ENCODE results near the gene WNT10A.
A peak's percentile ranks its signal among the peaks of the same experiment; 100 is the strongest.
"Not testable (repeated sequence)": the region's sequence is repeated elsewhere in the genome, so short reads cannot be mapped to it uniquely, and the experiment has no call there.

WNT10A gene

DNA sequence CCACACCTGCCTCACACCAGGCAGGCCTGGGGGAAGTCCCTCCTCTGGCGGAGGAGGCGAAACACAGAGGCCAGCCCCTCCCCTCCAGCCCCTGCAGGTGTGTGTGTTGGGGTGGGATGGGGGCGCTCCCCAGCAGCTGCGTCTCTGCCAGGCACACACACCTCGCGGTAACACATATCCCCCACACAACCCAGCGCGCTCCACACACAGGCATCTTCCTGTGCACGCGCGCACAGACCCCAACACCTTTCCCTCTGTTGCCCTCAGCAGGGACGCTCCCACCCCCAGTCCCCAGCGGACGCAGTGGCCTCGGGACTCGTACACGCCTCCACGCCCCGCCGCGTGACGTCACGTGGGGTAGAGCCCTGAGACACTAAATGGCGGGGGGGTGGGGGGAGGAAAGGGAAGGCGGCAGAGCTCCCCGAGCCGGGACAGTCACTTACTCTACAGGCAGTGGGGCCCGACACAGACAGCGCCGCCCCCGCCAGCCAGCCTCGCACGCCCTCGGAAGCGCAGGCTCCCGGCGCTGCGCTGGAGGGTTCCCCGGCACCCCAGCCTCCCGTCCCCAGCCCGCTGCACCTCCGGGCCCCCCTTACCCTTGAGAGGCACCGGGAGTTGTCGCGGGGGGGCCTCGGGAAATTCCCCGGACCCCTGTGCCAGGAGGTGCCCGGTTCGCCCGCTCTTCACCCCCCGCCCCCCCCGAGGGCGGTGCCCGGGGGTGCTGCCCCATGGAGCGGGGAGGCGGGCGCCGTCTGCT, at the start of gene WNT10A:
WNT10A (plus strand) TSS at position 751 of the 757 bp plus-strand sequence. CDS start 144 bp downstream, outside the sequence.
- DNase-seq = no peak

DNA sequence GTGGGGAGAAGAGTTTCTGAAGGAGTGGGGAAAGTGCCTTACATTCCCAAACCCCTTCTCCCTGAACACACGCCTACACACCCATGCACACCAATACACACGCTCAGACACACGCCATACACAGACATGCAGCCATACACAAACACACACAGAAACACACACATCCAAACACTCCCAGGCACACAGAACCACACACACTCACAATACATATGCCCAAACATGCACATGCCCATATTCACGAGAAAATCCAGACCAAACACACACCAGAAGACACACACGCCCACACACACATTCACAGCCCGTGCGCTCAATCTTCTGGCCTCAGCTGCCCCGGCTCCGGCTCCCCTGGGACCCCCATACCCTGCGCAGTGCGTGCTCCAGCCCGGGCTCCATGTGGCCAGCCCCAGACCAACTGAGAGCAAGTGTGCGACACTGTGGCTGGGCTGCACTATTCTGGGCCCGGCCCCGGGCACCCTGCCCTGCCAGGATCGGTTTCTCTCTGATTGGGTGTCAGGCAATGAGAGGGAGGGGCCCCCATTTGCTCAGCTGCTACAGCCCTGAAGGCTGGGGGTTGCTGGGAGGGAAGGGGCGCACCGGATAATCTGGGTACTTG, 49.2 kb upstream of the WNT10A start, which contains the start of gene PRKAG3:
PRKAG3 (minus strand) TSS at position 426 of the 613 bp plus-strand sequence.
- no peak for DNase-seq

DNA sequence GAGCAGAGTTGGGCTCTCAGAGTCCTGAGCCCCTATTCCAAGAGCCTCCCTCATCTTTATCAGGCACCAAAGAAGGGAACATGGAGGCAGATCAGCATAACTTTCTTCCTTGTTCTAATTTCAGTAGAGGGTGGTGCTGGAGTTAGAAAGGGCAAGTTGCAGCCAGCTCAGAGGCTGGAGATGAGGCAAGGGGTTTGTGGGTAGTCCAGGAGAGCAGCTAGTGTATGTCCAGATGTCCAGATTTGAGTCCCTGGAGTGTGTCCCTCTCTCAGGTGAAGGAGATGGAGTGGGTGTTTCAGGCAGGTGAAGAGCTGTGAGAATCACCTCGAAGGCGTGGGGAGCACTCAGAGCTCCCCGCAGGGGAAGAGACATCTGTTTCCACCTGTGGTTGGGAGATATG, 48.6 kb upstream of the WNT10A start:
- no peak for DNase-seq

DNA sequence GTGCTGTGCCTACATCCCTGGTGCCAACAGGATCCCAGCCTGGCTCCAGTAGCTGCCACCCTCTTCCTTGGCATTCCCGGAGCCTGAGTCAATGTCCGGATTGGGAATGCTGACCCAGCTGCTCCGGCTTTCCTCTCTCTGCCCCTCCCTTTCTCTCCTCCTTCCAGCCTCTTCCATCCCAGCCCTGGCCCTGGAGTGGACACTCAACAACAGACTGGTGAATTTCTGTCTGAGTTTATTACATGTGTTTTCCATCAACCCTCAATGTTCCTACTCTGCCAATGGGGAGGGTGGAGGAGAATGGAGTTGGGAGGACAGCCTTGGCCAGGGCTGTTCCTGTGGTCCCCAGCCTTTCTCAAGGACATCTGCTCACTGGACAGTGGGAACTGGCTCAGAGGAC, 48.1 kb upstream of the WNT10A start:
- no peak for DNase-seq

DNA sequence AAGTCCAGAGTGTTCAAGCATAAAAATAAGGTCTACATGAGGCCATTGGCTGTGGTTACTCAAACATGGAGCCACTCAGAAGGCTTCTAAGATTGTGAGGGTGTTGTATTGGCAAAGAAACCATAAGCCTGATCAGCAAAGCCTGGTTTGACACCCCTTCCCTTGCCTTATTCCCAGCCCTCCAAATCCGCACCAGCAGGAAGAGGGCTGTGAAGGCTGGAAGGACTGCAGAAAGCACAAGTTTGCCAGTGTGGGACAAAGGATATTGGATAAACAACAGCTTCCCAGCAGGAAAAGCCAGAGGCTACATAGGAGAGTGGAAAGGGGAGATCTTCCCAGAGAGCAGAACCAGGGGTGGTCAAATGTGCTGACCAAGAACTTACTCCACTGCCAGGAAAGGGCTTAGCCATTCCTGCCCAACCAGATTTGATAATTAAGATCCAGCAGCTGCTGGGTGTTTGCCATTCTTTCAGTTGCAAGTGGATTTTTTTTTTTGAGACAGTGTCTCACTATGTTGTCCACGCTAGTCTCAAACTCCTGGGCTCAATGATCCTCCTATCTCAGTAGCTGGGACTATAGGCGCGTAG, 47.5 kb upstream of the WNT10A start:
- no peak for DNase-seq

DNA sequence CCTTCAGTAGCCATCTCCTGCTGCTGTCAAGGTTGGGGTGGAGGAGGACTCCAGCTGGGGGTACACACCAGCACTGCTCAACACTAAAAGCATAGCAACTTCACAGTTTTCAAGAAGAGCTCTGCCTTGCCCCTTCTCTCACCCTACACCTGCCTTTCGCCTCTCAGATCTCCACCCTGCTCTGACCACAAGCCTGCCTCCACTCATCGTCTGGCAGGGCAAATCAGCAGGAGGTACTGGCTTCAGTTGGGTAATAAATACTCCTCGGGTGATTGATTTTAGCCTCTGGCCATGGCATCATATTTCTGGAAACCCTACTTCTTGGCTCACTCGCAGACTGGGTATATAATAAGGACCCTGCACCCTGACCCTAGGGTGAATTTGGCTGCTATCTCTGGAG, 46.0 kb upstream of the WNT10A start:
- DNase-seq = no peak

DNA sequence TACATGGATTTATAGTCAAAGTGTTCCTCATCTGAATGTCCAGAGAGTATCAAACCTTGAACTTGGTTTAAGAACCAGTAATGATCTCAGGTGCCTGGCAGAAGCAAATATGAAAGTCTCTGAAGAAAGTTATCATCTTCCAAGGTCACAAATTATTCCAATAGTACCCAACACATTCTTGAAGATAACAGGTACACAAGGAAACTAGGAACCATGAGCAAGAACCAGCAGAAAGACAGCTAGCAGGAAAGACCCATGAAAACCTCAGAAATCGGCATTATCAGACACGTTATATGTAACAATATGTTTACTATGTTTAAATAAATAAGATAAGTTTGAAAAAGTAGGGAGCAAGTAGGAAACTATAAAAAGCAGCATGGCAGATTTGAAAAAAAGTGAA, 43.2 kb upstream of the WNT10A start:
- DNase-seq = no peak

DNA sequence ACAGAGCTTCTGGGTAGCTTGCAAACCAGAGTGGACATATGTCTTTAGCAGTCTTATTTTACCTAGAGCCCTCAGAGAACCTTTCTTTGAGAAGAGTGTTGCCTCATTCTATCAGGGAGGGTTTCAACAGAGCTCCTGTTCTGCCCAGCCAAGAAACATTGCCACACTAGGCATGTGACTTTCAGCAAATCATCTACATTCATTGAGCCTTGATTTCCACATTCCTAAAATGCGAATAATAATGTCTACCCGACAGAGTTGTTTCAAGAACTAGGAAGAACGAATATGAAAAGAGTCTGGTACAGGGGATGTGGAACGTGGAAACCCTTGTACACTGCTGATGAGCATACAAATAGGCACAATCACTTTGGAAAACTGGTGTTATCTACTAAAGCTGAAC, 41.2 kb upstream of the WNT10A start:
- no peak for DNase-seq

DNA sequence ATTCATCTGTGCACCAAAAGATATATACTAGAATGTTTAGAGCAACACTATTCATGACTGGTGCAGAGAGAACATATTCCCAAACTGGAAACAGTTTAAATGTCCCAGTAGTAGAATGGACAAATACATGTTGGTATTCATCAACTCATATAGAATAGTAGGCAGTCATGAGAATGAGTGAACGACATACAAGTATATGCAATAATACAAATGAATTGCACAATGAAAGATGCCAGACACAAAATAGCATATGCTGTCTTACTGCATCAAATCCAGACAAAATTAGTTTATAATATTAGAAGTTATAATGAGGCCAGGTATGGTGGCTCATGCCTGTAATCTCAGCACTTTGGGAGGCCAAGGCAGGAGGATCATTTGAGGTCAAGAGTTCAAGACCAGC, 40.8 kb upstream of the WNT10A start:
- DNase-seq = no peak

DNA sequence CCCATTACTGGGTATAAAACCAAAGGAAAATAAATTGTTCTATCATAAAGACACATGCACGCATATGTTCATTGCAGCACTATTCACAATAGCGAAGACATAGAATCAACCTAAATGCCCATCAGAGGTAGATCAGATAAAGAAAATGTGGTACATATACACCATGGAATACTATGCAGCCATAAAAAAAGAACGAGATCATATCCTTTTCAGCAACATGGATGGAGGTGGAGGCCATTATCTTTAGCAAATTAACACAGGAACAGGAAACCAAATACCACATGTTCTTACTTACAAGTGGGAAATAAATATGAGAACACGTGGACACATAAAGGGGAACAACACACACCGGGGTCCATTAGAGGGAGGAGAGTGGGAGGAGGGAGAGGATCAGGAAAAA, 36.3 kb upstream of the WNT10A start:
- DNase-seq = not testable (repeated sequence)

DNA sequence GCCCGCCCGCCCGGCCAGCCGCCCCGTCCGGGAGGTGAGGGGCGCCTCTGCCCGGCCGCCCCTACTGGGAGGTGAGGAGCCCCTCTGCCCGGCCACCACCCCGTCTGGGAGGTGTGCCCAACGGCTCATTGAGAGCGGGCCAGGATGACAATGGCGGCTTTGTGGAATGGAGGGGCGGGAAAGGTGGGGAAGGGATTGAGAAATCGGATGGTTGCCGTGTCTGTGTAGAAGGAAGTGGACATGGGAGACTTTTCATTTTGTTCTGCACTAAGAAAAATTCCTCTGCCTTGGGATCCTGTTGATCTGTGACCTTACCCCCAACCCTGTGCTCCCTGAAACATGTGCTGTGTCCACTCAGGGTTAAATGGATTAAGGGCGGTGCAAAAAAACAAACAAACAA, 33.7 kb upstream of the WNT10A start:
- DNase-seq = not testable (repeated sequence)

DNA sequence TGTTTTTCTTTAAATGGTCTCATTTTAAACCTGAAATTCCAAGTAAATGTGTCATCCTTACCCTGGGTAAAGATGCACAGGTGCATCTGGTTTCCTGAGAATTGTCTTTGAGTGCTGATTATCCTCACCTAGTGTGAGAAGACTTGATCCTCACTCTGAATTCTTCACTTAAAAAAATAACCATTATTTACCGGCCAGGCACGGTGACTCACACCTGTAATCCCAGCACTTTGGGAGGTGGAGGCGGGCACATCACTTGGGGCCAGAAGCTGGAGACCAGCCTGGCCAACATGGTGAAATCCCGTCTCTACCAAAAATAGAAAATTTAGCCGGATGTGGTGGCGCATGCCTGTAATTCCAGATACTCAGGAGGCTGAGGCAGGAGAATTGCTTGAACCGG, 30.9 kb upstream of the WNT10A start:
- no peak for DNase-seq

DNA sequence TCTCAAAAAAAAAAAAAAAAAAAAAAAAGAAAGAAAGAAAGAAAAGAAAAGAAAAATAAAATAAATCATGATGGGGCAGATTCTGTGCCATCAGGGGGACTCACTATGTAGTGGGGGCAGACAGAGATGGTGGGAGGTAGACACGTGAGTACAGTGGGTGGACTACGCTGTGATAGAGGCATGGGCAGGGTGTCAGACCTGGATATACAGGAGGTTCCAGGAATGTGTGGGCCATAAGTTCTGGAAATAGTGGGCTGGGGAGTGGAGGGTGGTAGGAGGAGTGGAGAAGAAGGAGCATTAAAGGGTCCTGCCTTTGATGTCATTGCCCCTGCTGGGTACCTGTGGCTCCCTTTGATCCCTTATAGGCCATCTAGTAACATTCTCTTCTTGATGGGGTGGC, 29.9 kb upstream of the WNT10A start:
- no peak for DNase-seq

DNA sequence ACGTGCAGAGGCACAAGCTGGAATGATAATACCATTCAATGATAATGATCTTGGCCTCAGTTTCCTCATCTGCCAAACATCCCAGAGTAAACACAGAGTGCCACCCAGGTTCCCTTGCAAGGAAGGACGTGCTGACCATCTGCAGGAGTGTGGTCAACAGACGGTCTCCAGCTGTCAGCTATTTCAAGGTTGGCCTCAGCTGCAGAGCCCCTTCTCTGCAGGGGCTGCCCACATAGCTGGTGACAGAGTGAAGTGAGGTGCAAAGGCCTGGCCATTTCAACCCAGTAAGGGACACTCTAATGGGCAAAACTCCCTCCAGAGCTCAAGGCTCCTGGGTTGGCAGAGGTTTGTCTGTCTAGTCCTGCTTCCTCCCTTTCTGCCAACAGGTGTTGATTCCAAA, 29.4 kb upstream of the WNT10A start:
- DNase-seq = no peak

DNA sequence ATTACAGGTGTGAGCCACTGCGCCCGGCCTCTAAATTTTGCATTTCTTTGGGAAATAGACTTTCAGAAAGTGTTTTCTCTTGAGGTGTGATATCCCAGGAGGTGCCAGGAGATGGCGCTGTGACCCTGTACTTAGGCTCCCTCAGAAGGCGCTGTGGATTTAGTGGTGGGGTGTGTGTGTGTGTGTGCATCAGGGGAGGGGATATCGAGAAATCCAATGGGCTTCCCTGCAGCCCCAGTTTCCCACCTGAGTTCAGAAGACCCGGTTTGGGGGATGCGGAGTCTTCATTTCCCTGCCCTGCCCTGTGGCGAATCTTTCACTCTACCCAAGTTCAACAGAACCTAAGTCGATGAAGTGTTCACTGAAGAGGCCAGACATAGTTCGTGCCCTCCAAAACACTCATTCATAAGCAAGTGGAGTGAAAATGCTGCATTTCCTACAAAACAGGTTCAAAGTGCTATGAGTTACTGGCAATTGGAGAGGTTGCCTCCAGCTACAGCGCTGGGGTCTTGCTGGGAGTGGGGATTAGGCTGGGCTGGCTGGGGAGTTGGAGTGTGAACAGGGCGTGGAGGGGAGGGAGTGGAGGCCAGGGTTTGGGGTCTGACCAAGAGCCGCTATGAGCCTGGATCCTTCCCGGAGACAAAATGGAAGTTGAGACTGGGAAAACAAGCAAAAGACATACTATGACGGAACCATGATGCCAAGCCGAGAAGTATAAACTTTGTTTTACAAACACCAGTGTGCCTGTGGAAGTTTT, 27.6 kb upstream of the WNT10A start:
- DNase-seq = peak; percentile 9

DNA sequence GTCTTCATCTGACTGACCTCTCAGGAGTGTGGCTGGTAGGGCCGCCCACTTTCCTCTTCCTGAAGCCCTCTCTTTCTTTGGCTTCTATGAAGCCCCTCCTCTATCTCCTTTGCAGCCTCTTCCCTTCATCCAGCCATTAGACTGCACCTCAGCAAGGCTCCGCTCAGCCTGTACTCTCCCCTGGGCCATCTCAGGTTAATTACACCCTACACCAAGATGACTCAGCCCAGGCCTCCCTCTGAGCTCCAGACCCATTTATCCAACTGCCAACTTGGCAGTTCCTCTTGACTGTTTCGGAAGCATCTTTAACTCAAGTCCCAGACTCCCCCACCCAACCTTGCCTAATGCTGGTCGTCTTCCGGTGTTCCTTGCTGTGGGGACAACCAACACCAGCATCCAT, 26.9 kb upstream of the WNT10A start:
- no peak for DNase-seq

DNA sequence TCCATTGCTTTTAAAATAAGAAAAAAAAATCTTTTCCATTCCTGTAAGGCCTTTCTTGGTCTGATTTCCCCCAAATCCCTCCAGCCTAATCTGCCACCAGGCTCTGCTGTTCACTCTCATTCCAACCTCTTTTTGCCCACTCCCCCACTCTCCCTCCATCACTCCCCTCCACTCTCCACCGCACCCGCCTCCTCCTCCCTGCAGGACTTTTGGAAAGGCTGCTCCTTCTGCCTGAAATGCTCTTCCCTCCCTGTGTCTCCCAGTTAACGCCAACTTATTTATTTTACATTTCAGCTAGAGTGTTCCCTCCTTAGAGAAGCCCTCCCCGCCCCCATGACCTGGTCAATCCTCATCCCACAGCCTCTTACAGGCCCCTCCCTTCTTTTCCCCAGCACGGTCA, 25.8 kb upstream of the WNT10A start:
- DNase-seq = no peak

DNA sequence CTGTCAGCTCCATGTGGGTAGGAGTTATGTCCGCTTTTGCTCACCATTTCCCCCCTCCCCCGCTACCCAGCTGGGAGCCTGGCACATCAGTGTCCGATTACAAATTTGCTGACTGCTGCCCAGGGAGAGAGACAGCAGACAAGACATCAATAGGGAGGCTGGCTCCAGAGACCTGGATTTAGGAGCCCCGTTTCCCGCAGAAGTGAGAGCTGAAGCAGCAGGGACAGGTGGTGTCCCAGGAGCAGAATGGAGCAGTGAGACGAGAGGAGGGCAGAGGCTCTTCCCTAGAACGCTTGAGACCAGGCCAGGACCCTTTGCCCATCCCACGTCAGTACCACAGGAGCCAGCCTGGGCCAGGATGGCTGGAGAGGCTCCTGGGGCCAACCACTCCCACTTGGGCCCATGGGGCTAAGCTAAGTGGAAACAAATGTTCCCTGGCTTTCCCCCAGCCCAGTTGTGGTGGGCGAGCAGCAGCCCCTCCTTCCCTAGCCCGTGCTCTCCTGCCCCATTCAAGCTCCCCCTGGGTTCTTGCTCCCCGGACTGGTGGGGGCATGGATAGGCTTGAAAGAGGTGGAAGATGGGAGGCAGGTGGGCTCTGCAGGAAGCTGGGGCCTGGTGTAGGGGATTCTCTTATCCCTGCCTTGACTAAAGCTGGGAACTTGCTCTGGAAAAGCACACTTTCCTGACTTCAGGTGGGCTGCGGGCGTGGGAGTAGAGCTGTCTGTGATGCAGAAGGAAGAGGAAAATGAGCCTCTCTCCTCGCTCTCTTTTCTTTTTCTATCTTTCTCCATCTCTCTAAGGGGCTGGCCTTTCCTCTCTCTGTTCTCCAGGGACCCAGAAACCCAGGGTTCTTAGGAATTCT, 25.1 kb upstream of the WNT10A start:
- DNase-seq = no peak

DNA sequence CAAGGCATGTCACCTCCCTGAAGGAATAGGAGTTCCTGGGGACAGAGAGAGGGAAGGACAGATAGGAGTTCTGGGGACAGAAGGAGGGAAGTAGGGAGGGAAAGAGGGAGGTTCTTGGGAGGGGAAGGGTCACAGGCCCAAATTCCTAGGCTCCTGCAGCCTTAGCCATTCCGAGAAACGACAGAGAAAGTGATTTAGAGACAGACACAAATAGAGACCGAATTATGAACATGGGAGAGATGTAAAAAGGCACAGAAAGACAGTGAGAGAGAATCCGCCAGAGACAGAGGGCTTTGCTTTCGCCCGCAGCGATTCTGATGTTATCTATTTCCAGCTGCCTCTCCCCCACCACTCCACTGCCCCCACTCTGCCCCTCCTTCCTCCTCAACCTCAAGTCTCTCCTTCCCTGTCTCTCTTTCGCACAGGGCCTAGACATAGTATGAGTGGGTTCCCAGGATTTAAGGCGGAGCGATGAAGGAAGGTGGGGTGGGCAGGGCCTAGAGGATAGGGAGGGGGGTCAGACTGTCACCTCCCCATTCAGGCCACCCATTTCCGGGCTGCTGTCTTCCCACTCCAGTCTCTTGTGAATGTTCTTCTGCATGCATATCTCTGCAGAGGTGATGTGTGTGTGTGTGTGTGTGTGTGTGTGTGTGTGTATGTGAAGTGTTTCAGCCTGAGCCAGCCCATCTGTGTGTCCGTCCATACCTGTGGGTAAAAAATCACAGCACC, 24.3 kb upstream of the WNT10A start:
- DNase-seq = no peak

DNA sequence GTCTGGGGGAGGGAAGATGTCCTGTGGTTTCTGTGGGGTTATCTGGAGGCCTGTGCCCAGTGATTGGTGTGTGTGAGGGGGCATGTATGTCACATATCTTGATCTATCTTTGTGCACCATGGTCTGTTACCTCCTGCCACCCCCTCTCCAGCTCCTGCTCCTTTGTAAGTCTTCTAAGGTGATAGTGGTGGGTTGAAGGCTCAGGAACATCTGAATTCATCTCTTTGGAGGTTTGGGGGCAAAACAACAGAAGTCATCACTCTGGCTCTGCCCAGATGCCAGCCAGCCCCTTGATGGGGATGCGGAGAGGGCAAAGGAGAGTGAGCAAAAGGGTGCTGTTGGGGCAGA, 23.8 kb upstream of the WNT10A start:
- DNase-seq = no peak

DNA sequence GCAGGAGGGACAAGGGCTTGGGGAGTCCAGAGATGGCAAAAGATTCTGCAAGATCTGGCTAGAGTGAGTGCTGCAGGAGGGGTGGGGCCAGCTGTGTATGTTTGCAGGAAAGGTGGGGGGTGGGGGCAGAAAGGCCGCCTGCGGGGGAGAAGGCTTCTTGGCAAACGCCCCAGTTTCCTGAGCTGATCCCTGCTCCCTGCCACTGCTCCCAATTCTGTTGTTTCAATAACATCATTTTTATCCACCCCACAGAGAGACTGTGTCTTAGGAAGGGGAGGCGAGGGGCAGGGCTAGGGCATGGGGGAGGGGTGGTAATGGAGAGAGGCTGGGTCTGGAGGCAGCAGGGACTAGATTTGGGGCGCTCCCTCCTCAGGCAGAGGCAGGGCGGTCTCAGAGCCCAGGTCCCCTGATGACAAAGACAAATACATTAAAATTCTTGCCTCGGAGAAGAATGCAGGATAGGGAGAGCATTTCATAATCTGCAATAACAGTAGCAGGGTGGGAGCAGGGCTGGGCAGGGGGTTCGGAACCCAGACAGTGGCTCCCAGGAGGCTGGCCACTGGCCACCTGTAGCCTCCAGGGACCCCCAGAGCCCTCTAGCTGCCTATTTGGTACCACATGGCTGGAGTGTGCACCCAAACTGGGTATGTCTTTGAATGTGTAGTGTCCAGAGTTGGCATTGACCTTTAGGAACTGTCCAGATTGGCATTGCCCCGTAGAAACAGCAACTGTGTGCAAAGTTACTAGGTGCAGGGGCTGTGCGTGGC, 23.1 kb upstream of the WNT10A start:
- no peak for DNase-seq

Data from NCI-H524 treated with DMSO at 0.1 percent for 48 hours (cell line).